HG03457 (cell line): ENCODE data around the gene DOCK2.
A peak's percentile ranks its signal among the peaks of the same experiment; 100 is the strongest.
"Not testable (repeated sequence)": the region's sequence is repeated elsewhere in the genome, so short reads cannot be mapped to it uniquely, and the experiment has no call there.

Experiments
- ATAC-seq: cut with Tn5 transposase; IDR thresholded peaks from one replicate; pipeline ENCODE4 v1.9.1; 2021; ENCODE audit warnings: moderate number of reproducible peaks; ENCODE audit not compliant: unreplicated experiment

The DOCK2 gene

GRCh38 chr5:169810524-169810923, 173.4 kb downstream of the DOCK2 start:
- no peak for ATAC-seq

GRCh38 chr5:169811023-169811422, 173.9 kb downstream of the DOCK2 start:
- ATAC-seq, result no peak

GRCh38 chr5:169811680-169812079, 174.6 kb downstream of the DOCK2 start:
- no peak for ATAC-seq

DNA sequence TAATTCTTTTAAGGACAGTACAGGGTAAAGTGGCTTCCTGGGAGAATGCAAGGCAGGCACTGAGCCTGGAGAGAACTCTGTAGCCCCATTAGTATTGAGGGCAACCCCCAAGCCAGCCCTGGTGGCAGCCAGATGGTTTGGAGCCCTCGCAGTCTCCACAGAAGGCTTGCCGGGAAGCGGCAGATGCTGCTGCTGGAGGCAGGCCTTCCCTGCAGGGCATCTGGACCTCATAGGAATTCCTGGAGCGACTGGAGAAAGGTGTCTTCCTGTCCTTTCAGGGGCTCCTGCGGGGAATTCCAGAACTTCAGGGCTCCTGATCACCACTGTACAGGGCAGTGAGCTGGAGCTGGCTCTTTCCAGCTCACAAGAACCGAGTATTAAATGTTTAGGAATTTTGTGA, 175.7 kb downstream of the DOCK2 start:
- no peak for ATAC-seq

GRCh38 chr5:169814045-169814444, 177.0 kb downstream of the DOCK2 start:
- no peak for ATAC-seq

- ATAC-seq, result no peak
Measured at GRCh38 chr5:169814522-169814921, 177.4 kb downstream of the DOCK2 start.

- no peak for ATAC-seq
Measured at GRCh38 chr5:169817031-169817430, 180.0 kb downstream of the DOCK2 start.

- ATAC-seq, result no peak
Measured at GRCh38 chr5:169826618-169827017, 189.5 kb downstream of the DOCK2 start.

DNA sequence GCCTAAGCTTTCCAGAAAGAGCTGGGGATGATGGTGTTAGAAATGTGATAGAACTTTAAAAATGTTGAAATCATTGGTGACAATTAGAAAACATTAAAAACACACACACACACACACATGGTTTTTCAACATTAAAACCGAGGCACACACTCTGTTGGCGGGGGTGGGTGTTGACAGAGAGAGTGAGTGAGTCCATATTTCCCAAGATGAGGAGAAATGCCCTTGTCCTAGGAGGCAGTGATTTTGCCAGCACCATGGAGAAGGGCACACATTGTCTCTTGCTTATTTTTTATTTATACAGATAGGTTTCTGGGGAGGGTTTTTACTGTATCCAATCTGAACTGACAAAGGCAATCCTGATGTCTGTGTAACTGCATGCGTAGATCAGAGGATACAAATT, 190.7 kb downstream of the DOCK2 start:
- no peak for ATAC-seq

- peak; percentile 52 for ATAC-seq
Measured at GRCh38 chr5:169828385-169828784, 191.3 kb downstream of the DOCK2 start.

DNA sequence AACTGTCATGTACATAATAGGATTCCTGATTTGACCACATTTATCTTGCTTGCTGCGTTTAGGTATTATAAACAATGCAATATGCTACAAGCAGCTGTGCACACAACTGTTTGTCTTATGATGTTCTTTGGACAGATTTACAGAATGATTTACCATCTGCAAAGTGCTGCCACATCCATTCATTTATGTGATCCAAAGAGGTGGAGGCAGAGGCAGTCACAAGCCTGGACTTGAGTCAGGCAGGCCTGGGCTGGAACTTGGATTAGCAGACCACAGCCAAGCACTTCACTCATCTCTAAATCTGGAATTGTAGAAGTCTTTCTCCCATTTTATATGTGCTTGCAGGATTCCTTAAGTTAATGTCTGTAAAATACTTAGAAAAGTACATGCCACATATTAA, 194.3 kb downstream of the DOCK2 start:
- no peak for ATAC-seq

GRCh38 chr5:169832304-169832703, 195.2 kb downstream of the DOCK2 start:
- no peak for ATAC-seq

- no peak for ATAC-seq
Measured at GRCh38 chr5:169832845-169833244, 195.8 kb downstream of the DOCK2 start.

DNA sequence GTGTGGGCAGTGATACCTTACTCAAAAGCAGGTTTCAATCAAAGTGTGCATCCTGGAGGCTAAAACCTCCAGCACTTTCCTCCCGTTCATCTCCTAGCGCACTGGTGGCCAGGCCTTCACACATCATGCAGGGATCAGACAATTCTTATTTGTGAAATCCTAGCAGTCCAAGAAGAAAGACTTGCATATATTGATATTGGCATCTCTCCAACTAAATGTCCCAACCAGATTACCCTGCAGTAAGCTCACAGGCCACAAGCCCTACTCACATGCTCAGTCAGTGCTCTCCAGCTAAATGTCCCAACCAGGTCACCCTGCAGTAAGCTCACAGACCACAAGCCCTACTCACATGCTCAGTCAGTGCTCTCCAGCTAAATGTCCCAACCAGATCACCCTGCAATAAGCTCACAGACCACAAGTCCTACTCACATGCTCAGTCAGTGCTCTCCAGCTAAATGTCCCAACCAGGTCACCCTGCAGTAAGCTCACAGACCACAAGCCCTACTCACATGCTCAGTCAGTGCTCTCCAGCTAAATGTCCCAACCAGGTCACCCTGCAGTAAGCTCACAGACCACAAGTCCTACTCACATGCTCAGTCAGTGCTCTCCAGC, 196.7 kb downstream of the DOCK2 start:
- not testable (repeated sequence) for ATAC-seq

GRCh38 chr5:169834540-169834939, 197.5 kb downstream of the DOCK2 start:
- not testable (repeated sequence) for ATAC-seq

DNA sequence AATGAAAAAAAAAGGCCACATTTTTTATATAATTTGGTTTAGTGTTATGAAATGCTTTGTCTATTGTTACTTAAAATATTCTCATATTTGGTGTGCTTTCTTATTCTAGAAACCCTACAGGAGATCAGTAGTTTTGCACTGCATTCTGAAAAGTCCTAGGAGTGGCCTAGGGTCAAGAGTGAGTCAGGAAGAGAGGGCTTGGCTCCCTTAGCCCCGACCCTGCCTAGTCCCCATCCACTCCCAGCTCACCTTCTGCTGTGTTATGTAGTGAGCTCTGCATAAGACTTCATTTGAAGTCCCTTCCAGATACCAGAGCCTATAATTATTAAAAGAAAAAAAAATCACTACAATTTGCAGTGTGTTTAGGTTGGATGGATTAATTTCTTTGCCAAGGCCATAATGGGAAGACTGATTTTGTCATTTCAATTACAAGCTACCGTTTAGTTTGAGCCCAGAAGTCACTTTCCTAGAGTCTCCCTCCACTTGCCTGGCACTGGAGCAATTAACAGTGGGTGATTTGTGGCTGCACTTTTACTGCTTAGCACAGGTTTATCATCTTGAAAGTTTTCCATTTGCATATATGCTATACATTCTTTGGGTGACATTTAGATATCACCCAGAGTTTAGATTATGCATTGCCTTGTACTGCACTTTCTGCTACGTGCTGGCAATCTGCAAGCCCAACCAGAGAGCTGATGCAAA, 199.9 kb downstream of the DOCK2 start:
- no peak for ATAC-seq

- no peak for ATAC-seq
Measured at GRCh38 chr5:169837686-169838085, 200.6 kb downstream of the DOCK2 start.

DNA sequence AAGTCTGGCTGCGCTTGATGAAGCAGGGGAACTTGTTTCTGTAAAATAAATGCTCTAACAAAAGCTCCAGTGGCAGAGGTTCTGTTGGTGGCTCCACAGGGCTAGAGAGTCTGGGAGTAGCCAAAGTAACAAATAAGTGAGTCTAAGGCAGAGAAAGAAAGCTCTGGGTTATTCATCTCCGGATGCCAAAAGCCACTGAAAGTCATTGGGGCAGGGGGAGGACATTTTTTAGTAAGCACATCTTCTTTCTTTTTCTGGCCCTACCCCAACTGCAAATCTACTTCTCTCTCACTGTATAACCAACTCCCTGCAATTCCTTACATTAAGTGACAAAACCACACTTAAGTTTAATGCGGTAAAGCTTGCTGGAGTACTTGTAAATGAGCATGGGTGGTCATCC, 201.6 kb downstream of the DOCK2 start:
- ATAC-seq, result peak; percentile 61

DNA sequence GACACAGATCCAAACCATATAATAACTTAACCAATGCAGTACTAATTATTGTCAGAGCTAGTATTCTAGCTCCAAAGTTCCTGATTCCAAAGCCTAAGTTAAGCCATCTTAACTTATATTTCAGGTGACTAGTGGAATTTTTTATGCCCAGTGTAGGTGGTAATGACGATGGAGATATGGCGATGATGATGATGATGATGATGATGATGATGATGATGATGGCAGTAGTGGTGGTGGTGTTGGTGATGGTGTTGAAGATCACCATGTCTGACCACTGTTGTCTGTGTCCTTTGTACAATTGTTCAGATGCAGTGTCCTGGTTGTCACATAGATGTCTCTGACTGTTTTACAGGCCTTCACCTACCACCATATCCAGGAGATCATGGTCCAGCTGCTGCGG, 203.3 kb downstream of the DOCK2 start:
- no peak for ATAC-seq

GRCh38 chr5:169842699-169843098, 205.6 kb downstream of the DOCK2 start:
- ATAC-seq, result no peak

DNA sequence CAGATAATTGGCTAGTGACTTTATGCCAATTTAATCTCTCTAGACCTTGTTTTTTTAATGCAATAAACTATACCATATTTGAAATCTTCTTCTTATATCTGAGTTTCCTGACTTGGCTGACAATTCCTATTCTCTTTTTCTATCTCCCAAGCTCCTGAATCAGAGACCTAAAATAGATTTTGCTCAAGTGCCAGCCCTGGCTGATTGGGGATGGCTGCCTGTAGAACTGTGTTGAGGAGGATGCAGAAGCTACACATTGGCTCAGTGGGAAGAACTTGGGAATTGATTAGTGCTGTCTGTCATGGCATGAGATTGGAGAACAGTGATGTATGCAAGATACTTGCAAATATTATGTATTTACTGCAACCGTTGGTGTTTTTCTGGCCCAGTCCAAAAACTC, 210.4 kb downstream of the DOCK2 start:
- ATAC-seq, result no peak

DNA sequence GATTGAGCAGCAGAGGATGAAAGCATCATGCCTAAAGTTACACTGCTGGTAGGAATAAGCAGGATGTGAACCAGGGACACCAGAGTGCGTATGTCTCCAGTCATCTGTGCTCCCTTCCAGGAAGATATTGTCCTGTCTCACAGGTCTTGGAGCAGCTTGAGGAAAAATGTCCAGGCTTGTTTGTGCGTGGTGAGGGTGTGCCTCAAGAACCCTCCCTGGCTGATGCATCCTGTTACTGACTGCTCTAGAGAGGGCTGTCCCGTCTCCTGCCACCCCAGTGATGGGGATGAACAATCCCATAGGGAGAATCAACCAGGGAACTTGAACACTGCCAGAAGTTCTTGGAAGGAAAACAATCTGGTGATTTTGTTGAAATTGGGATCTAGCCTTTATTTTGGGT, 211.2 kb downstream of the DOCK2 start:
- no peak for ATAC-seq

DNA sequence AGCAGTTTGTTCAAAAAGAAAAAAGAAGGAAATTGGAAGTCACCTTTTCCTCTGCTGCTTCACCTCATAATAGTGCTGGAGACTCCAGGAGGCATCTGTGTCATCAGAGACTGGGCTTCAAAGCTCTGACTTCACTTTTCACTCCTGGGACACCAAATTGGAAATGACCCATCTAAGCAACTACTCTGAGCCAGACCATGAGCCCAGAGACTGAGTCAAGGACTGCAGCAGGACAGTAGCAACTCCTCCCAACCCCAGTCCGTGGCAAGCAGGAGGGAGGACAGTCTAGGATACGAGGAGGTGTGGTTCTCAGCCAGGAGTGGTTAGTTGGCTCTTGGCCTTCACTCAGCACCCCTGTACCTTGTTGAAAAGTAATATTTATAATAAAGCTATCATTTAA, 211.7 kb downstream of the DOCK2 start:
- ATAC-seq, result no peak
